Endothelial cell of umbilical vein (primary cell): Measurements from ENCODE around the gene CLNK. TPM values are rescaled to one million over a fixed set of nuclear protein-coding genes. Genes with fewer than 3 reads are reported as not detected.

Source experiments
- BruUV-seq: library from RNA; stranded (reverse); fragments of 400-500 nt; replicated peaks from 2 replicates; lab custom pipeline; 2021; lab: Mats Ljungman, UMichigan
- CTCF ChIA-PET: fragments of 300-600, 350-600 bp; sonication (Branson Sonifier 250); formaldehyde crosslinking; loops from one replicate; lab custom pipeline; 2021; ENCODE audit warnings: antibody characterized with exemption, inconsistent platforms; lab: Charles Lee
- POLR2A ChIA-PET: fragments of 300-600, 350-600 bp; sonication (Branson Sonifier 250); formaldehyde crosslinking; loops from one replicate; lab custom pipeline; 2021; ENCODE audit warnings: antibody characterized with exemption, inconsistent platforms; lab: Charles Lee
- DNase-seq: peaks from one replicate; pipeline ENCODE4 v3.0.0-alpha.2; 2011; ENCODE audit warnings: low read depth, low spot score
- FAIRE-seq: peaks from 2 replicates; lab custom pipeline; 2011; peaks lifted over from hg19 to GRCh38; lab: Jason Lieb, UNC
- H2AFZ ChIP-seq: 2 replicates; pipeline ENCODE4 v1.6.0; 2012; ENCODE audit warnings: low read depth, low read length, control low read depth, inconsistent platforms
- H3K27ac ChIP-seq: 2 replicates; pipeline ENCODE4 v1.5.1; 2011; ENCODE audit warnings: low read depth, mild to moderate bottlenecking, control low read depth, low read length, moderate library complexity; ENCODE audit not compliant: insufficient read depth
- H3K27me3 ChIP-seq, 2 experiments: 2 replicates each; pipeline versions ENCODE4 v1.6.0 to v1.6.1; 2011; ENCODE audit warnings: low read length in 2 of 2, mixed read lengths in 1 of 2; ENCODE audit not compliant: control insufficient read depth in 2 of 2, insufficient read depth in 2 of 2
- H3K36me3 ChIP-seq, 2 experiments: 2 replicates in 1 of 2; 3 replicates in 1 of 2; pipeline ENCODE4 v1.5.1; 2011; ENCODE audit warnings: low read length in 2 of 2, mild to moderate bottlenecking in 1 of 2, moderate library complexity in 1 of 2; ENCODE audit not compliant: control insufficient read depth in 2 of 2, insufficient read depth in 2 of 2; ENCODE audit errors: extremely low read depth in 1 of 2
- H3K4me1 ChIP-seq: 3 replicates; pipeline ENCODE4 v1.5.1; 2011; ENCODE audit warnings: mild to moderate bottlenecking, low read length; ENCODE audit not compliant: control insufficient read depth, insufficient read depth; ENCODE audit errors: extremely low read depth
- H3K4me2 ChIP-seq: 2 replicates; pipeline ENCODE4 v1.6.1; 2011; ENCODE audit warnings: low read length, control low read depth, mixed read lengths; ENCODE audit not compliant: insufficient read depth
- H3K4me3 ChIP-seq, 3 experiments: fragments of 200-600 bp in 1 of 3; sonication (generic), shearing (Covaris generic) in 1 of 3; replicated peaks in 1 of 3; 2 replicates each; pipeline ENCODE4 v1.5.1; 2011 to 2016; ENCODE audit warnings: control low read depth in 3 of 3, low read length in 3 of 3, mild to moderate bottlenecking in 2 of 3, inconsistent platforms in 1 of 3, low read depth in 1 of 3, moderate library complexity in 1 of 3; ENCODE audit not compliant: insufficient read depth in 1 of 3
- H3K79me2 ChIP-seq: 2 replicates; pipeline ENCODE4 v1.6.0; 2012; ENCODE audit warnings: low read length, inconsistent platforms; ENCODE audit not compliant: control insufficient read depth, insufficient read depth
- H3K9ac ChIP-seq: replicated peaks from 2 replicates; pipeline ENCODE3; 2011; ENCODE audit warnings: low read length, control low read depth; ENCODE audit not compliant: insufficient read depth; ENCODE audit errors: extremely low read depth
- H3K9me1 ChIP-seq: replicated peaks from 3 replicates; pipeline ENCODE4 v1.6.0; 2011; ENCODE audit warnings: mild to moderate bottlenecking, low read length; ENCODE audit not compliant: control insufficient read depth, insufficient read depth; ENCODE audit errors: extremely low read depth
- H3K9me3 ChIP-seq: replicated peaks from 2 replicates; pipeline ENCODE4 v1.5.1; 2012; ENCODE audit warnings: low read length, inconsistent platforms; ENCODE audit not compliant: control insufficient read depth, insufficient read depth
- H4K20me1 ChIP-seq: replicated peaks from 2 replicates; pipeline ENCODE3; 2011; ENCODE audit warnings: mild to moderate bottlenecking, low read length; ENCODE audit not compliant: control insufficient read depth, insufficient read depth; ENCODE audit errors: extremely low read depth
- EZH2 ChIP-seq: IDR thresholded peaks from 2 replicates; pipeline ENCODE4 v1.6.1; 2012; ENCODE audit warnings: borderline replicate concordance, low read depth, mild to moderate bottlenecking, moderate library complexity, low read length, inconsistent platforms; ENCODE audit not compliant: severe bottlenecking
- GATA2 ChIP-seq: IDR thresholded peaks from 2 replicates; pipeline ENCODE4 v1.7.0; 2011; ENCODE audit warnings: low read depth, mild to moderate bottlenecking, moderate library complexity, mixed read lengths, low read length; ENCODE audit not compliant: insufficient read length, insufficient read depth
- JUN ChIP-seq: IDR thresholded peaks from 2 replicates; pipeline ENCODE4 v1.6.1; 2011; ENCODE audit warnings: borderline replicate concordance, low read depth; ENCODE audit not compliant: insufficient read length, insufficient read depth
- MYC ChIP-seq: IDR thresholded peaks from one replicate; pipeline ENCODE4 v1.6.1; 2011; ENCODE audit warnings: mild to moderate bottlenecking, low read depth, low read length
- POLR2A ChIP-seq: IDR thresholded peaks from 2 replicates; pipeline ENCODE4 v1.6.1; 2012; ENCODE audit warnings: low read depth, mild to moderate bottlenecking, control low read depth, low read length
- POLR2AphosphoS5 ChIP-seq: IDR thresholded peaks from 2 replicates; pipeline ENCODE4 v1.6.1; 2012; ENCODE audit warnings: low read depth, mild to moderate bottlenecking, control low read depth, low read length, moderate library complexity; ENCODE audit not compliant: insufficient read depth
- dilution Hi-C: fragments of 300-500 bp; cut with MboI; formaldehyde crosslinking; loops from one replicate; pipeline ENCODE4 v1.15.0; 2019; ENCODE audit warnings: low sequenced_read_pairs; ENCODE audit not compliant: extremely low pct_ligation_motif_present
- intact Hi-C: fragments of 100-400 bp; cut with micrococcal nuclease; formaldehyde crosslinking; loops from one replicate; pipeline ENCODE4 v1.10.0; 2022
- polyA plus RNA-seq, 4 experiments: library from polyadenylated mRNA; depleted of rRNA in 3 of 4; stranded (reverse) in 3 of 4; unstranded in 1 of 4; fragments of >200 nt; gene quantifications; 2 replicates each; pipeline versions ENCODE4 v1.2.1 to v1.2.3, GENCODE V29; 2011 to 2012; ENCODE audit warnings: missing spikeins in 1 of 4
- total RNA-seq: library from RNA; stranded (reverse); gene quantifications from 2 replicates; pipeline ENCODE4 v1.2.3, GENCODE V29; 2021
- TF ChIP-seq, protein P1 (sequence below), 2 donors: IDR thresholded peaks; 1 replicate in 1 of 2; 2 replicates in 1 of 2; pipeline ENCODE4 v1.5.1; 2011; ENCODE audit warnings: low read length in 2 of 2, mild to moderate bottlenecking in 2 of 2, moderate library complexity in 2 of 2, control low read depth in 1 of 2, inconsistent platforms in 1 of 2, low read depth in 1 of 2; ENCODE audit not compliant: insufficient read depth in 1 of 2; ENCODE audit errors: extremely low read depth in 1 of 2
- TF ChIP-seq, protein P2 (sequence below): IDR thresholded peaks from 2 replicates; pipeline ENCODE4 v1.6.1; 2011; ENCODE audit not compliant: insufficient read depth, insufficient read length

The CLNK gene
- total and polyA plus RNA-seq, 2 donors (not counting 3 experiments of a cell fraction or from before 2014, with no cell fraction given), result not detected

DNA sequence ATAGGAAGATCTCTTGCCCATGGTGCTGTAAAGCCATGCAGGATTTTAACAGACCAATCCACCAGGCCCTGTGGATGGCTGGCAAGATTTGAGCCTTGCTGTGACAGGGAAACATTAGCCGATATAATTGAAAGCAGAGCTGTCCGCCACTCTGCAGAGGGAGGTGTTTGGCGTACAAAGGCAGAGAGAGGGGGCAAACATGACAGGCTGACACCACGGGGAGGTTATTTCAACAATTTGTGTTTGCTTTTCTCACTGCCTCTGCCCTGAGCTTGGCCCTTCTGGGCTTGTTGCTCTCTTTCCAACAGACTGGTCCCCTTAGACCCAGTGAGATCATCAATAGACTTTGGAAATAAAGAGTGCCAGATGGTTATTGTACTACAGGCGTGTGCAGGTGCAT lies 59.4 kb downstream of the CLNK start:
- Histone ChIP-seq H4K20me1 (no peaks in the 10 kb centered on the region), H2AFZ (no peak overlapping the region), H3K9me1 (no peaks in the 10 kb centered on the region), H3K9me3 (no peaks in the 10 kb centered on the region), H3K9ac (no peak overlapping the region), H3K36me3 (no peaks in the 10 kb centered on the region), H3K27ac (no peak overlapping the region), H3K4me3 (no peak overlapping the region), H3K27me3 (peaks cover 5 to 26% of the 10 kb centered on the region in 2 experiments), H3K4me1 (no peaks in the 10 kb centered on the region), H3K4me2 (no peak overlapping the region), H3K79me2 (no peaks in the 10 kb centered on the region)
- ChIA-PET CTCF (interaction anchor here (0.7 to 0.8 kb wide), 3 partner anchors 91 to 820 kb away, joined by 3 to 4 read pairs (median 3); no protein-coding TSS in a partner anchor), POLR2A (no interaction called here)
- TF ChIP-seq POLR2AphosphoS5 (no peak), JUN (no peak)
- dilution Hi-C loops, result no loop called here
- BruUV-seq, result no TSS peak
- no peak for DNase-seq
- intact Hi-C loops, result no loop called here
- FAIRE-seq, result no peak

DNA sequence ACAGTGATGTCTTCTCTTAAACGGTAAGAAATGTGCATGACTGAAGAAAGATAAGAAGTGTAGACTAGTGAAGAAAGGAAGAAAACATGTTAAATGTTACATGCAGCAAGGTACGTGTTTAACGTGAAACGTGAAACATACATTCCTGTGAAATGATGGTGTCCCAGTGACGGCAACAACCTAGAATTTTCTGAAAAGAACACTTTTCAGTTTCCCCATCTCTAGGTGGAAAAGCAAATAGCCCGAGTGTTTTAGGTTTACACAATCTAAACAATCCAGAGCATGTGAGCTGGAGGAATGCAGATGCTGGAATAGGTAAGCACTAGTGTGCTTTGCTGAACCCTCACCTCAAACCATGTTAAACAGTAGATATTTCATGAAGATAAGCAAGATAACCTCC lies 60.7 kb downstream of the CLNK start:
- dilution Hi-C loops, result loop anchor here (25.0 kb wide), 1 partner anchor 1113 kb away; no protein-coding TSS in a partner anchor
- POLR2A ChIA-PET, result no interaction called here
- DNase-seq, result no peak

More for the DNA sequence above, 60.7 kb downstream of the CLNK start:
- intact Hi-C loops, result no loop called here
- Histone ChIP-seq H3K27ac (no peak overlapping the region), H4K20me1 (no peaks in the 10 kb centered on the region), H3K4me2 (no peak overlapping the region), H3K27me3 (peaks cover 5 to 30% of the 10 kb centered on the region in 2 experiments), H2AFZ (no peak overlapping the region), H3K36me3 (no peaks in the 10 kb centered on the region), H3K79me2 (no peaks in the 10 kb centered on the region), H3K9ac (no peak overlapping the region), H3K4me1 (no peaks in the 10 kb centered on the region), H3K9me3 (no peaks in the 10 kb centered on the region), H3K9me1 (no peaks in the 10 kb centered on the region), H3K4me3 (no peak overlapping the region)
- no peak for FAIRE-seq
- CTCF ChIA-PET, result interaction anchor here (1.1 to 1.6 kb wide), 4 partner anchors 13 to 135 kb away, joined by 3 read pairs; no protein-coding TSS in a partner anchor
- TF ChIP-seq MYC (no peak), POLR2A (no peak), EZH2 (no peak), GATA2 (no peak), POLR2AphosphoS5 (no peak)
- TF ChIP-seq, protein P1, sequence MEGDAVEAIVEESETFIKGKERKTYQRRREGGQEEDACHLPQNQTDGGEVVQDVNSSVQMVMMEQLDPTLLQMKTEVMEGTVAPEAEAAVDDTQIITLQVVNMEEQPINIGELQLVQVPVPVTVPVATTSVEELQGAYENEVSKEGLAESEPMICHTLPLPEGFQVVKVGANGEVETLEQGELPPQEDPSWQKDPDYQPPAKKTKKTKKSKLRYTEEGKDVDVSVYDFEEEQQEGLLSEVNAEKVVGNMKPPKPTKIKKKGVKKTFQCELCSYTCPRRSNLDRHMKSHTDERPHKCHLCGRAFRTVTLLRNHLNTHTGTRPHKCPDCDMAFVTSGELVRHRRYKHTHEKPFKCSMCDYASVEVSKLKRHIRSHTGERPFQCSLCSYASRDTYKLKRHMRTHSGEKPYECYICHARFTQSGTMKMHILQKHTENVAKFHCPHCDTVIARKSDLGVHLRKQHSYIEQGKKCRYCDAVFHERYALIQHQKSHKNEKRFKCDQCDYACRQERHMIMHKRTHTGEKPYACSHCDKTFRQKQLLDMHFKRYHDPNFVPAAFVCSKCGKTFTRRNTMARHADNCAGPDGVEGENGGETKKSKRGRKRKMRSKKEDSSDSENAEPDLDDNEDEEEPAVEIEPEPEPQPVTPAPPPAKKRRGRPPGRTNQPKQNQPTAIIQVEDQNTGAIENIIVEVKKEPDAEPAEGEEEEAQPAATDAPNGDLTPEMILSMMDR (IDR thresholded peaks at IDR 0.05; ENCODE audit: extremely low read depth in 1 of 2, insufficient read depth in 1 of 2, low read depth in 1 of 2, low read length in 2 of 2), result no peak
- TF ChIP-seq, protein P2, sequence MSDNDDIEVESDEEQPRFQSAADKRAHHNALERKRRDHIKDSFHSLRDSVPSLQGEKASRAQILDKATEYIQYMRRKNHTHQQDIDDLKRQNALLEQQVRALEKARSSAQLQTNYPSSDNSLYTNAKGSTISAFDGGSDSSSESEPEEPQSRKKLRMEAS, result no peak
- BruUV-seq, result no TSS peak
